Activated T-cell treated with anti-CD3 and anti-CD28 coated beads for 48 hours (primary cell): ENCODE measurements around the gene PRR11.
"Not testable (repeated sequence)": the region's sequence is repeated elsewhere in the genome, so short reads cannot be mapped to it uniquely, and the experiment has no call there.

Source experiments
- DNase-seq: peaks from one replicate; pipeline ENCODE4 v3.0.0-alpha.2; 2020; ENCODE audit warnings: low read depth

The PRR11 gene

DNA sequence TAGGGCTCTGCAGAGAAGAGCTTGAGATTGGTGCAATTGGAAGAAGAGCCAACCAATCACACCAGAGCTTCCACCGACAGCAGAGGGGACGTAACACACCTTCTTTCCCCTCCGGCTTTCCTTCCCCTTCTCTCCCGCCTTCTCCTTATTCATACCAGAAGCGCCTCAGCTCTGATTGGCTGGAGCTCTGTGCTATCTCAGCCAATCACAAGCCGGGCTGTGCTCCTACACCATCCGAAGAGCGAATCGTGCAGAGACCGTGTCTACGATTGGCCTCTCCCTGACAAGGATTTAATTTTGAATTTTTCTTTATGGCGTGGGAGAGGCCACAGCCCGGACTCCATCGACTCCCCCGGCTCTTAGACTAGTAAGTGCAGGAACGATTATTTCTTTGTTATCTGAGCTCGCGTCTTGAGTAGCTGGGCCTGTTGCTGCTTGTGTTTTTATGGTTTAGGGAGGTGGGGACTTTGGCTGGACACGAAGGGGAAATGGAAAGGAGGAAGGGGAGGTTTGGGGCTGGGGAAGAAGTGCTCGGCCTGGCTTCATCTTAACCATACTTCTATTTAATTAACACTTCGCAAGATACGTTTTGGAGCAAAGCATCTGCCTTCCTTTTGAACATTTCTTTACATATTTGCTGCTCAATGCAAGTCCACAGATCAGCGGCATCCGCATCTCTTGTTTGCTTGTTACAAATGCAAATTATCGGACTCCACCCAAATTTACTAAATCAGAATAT lies at the start of gene PRR11:
Gene PRR11 (plus strand): TSS at position 308 of the 739 bp plus-strand sequence. CDS start 14,007 bp downstream, outside the sequence.
- DNase-seq, result peak; percentile 83

GRCh38 chr17:59105852-59106462 lies 49.6 kb upstream of the PRR11 start:
- peak; percentile 53 for DNase-seq

GRCh38 chr17:59106463-59107305 lies 48.9 kb upstream of the PRR11 start, which contains the start of gene TRIM37:
TRIM37 (minus strand) TSS chr17:59106880; CDS start chr17:59106461, 419 bp downstream.
- peak; percentile 99 for DNase-seq

DNA sequence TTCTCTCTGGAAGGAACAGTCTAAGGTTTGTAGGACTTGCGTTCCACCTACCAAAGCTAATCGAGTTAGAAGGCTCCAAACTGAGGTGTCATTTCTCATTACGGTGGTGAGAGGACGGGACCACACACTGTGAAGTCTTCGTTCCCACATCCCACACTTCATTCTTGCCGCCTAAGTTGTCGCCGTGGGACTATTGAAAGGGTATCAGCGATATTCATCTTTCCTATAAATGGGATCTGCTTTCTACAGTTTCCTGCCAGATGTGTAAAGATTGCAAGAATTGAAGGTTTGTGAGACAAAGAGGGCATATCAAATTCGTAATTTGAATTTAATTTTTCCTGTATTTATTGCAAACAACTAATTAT lies 48.3 kb upstream of the PRR11 start:
- no peak for DNase-seq

GRCh38 chr17:59108400-59109102 lies 47.0 kb upstream of the PRR11 start:
- DNase-seq, result no peak

- DNase-seq, result no peak
Observed at GRCh38 chr17:59110973-59111372, 44.6 kb upstream of the PRR11 start.

GRCh38 chr17:59111539-59111938 lies 44.0 kb upstream of the PRR11 start:
- DNase-seq, result no peak

GRCh38 chr17:59115474-59115873 lies 40.1 kb upstream of the PRR11 start:
- no peak for DNase-seq

DNA sequence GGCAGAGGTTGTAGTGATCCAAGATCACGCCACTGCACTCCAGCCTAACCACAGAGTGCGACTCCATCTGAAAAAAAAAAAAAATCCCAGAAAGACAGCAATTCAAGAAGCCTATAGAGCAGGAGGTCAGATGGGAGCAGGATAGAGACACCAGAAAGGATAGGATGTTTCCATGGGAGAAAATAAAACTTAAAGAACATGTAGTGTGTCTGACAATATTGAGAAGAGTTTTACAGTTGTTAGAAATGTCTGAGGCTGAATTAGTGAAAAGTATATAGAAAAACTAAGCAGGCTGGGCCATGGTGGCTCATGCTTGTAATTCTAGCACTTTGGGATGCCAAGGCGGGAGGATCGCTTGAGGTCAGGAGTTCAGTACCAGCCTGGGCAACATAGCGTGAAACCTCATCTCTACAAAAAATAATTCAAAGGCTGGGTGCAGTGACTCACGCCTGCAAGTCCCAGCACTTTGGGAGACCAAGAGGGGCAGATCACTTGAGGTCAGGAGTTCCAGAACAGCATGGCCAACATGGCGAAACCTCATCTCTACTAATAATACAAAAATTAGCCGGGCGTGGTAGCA lies 33.6 kb upstream of the PRR11 start:
- DNase-seq, result no peak

GRCh38 chr17:59124665-59125064 lies 30.9 kb upstream of the PRR11 start:
- no peak for DNase-seq

DNA sequence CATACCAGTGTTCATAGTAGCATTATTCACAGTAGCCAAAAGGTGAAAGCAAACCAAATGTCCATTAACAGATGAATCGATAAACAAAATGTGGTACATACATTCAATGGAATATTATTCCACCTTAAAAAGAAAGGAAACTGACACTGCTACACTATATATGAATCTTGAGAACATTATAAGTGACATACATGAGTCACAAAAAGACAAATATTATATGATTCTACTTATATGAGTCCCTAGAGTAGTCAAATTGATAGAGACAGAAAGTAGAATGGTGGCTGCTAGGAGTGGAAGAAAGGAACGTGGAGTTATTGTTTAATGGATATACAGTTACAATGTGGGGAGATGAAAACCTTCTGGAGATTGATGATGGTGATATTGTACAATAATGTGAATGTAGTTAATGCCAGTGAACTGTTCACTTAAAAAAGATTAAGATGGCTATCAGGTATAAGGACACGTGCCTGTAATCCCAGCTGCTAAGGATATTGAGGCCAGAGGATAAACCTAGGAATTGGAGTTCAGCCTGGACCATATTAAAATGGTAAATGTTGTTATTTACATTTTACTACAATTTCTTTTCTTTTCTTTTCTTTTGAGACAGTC lies 28.6 kb upstream of the PRR11 start:
- no peak for DNase-seq

DNA sequence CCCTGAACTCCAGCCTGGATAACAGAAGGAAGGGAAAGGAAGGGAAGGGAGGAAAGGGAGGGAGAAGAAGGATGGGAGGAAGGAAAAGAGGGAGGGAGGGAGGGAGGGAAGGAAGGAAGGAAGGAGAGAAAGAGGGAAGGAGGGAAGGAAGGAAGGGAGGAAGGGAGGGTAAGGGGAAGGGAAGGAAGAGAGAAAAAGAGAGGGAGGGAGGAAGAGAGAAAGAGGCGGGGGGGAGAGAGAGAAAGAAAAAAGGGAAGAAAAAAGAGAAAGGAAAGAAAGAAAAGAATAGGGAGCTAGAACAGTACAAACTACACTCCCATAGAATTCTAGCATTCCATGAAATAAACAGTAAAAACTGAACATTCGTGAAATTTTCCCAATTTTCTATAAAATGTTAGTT lies 25.7 kb upstream of the PRR11 start:
- no peak for DNase-seq

DNA sequence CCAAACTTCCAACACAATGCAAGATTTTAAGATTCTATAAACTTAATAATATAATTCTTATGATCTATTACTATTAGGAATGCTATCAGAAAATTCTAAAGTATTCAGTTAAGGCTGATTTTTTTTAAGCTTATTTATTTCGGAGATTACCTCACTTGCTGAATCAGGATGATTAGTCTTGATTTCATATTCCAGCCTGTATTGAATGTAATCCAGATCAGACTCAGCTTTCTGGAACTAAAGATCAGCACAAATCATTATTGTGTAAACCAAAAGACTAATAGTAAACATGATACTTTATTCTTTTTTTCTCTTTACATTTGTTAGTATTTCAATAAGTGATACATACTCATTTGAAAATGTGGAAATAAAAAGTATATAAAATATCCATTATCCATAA lies 24.4 kb upstream of the PRR11 start:
- no peak for DNase-seq

GRCh38 chr17:59138339-59138738 lies 17.2 kb upstream of the PRR11 start:
- DNase-seq, result not testable (repeated sequence)

DNA sequence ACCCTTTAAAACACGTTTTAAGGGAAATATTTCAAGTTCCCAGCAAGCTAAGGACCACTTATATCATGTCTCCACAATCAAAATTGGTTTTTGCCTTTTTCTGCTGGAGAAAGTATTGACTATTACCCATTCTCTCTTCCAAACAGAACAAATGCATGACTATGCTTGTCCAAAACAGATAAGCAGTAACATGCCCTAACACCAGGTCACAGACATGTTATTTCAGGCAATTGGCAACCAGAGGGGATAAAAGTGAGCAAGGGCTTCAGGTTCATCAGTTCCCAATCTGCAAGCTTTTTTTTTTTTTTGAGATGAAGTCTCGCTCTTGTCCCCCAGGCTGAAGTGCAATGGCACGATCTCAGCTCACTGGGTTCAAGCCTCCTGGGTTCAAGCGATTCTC lies 15.6 kb upstream of the PRR11 start:
- DNase-seq, result no peak

DNA sequence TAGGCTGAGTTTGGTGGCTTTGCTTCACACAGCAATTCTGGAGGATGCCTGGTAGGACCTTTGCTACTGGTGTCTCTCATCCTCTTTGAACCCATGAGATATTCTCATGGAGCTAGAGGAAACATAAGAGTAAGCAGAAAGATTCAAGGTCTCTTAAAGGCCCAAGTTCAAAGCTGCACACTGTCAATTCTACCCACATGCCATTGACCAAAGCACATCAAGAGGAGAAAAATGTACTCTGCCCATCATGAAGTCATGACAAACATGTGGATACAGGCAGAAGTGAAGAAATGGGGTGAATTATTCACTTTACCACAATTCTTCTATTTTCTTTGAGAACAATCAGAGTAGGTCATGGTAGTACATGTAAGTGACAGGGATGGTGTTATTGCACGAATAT lies 13.7 kb upstream of the PRR11 start:
- no peak for DNase-seq

- DNase-seq, result no peak
Observed at GRCh38 chr17:59145571-59146096, 9.9 kb upstream of the PRR11 start.

- no peak for DNase-seq
Observed at GRCh38 chr17:59149051-59149450, 6.5 kb upstream of the PRR11 start.

GRCh38 chr17:59149841-59150511 lies 5.6 kb upstream of the PRR11 start:
- DNase-seq, result no peak

DNA sequence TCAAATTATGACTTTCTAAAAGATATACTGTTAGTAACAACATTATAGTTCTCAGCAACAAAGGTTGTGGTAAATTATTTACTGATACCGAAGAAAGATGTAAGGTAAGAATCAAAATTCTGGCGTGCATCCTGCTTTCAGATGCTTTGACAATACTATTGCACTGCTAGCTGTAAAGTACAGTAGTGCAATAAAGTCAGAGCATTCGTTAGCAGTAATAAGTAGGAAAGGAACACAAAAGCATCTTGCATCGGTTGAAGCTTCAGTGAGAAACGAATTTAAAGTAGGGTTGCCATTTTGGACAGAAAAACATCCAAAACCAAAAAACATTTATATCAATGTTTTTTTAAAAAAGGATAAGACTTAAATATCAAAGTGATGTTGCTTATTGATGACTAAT lies 4.5 kb upstream of the PRR11 start:
- no peak for DNase-seq

- no peak for DNase-seq
Observed at GRCh38 chr17:59151591-59151990, 4.0 kb upstream of the PRR11 start.
